NK-92 (cell line): ENCODE data around the gene BORCS5.

Experiments
- DNase-seq: peaks from one replicate; lab custom pipeline; 2025; ENCODE audit not compliant: unreplicated experiment; lab: John Stamatoyannopoulos, UW

The BORCS5 gene

DNA sequence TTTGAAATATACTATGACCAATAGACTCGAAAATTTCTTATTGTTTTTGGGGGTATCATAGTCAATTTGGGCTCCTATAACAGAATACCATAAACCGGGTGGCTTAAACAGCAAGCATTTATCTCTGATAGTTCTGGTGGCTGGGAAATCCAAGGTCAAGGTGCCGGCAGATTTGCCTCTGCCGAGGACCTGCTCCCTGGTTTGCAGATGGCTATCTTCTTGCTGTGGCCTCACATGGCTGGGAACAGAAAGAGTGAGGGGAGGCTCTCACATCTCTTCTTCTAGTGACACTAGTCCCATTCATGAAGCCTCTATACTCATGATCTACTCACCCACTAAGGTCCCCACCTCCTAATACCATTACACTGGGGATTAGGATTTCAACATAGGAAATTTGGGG is 70.7 kb downstream of the BORCS5 start:
- DNase-seq, result no peak

DNA sequence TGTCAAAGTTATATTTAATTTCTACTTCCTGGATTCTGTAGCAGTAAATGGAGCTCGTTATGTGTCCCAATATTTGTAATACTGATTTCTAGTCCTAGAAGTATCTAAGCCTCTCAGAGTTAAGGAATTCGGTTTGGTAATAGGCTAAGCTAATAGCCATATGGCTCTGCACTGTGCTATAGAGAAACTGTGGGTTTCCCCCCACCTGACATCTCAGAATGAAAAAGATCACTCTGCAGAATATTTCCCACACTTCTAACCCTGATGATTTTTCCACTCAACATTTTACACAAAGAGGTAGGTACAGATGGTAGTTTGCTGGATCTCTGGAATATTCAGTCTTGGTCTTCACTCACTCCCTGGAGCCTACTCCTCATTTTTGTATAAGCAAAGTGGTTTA is 71.2 kb downstream of the BORCS5 start:
- no peak for DNase-seq

DNA sequence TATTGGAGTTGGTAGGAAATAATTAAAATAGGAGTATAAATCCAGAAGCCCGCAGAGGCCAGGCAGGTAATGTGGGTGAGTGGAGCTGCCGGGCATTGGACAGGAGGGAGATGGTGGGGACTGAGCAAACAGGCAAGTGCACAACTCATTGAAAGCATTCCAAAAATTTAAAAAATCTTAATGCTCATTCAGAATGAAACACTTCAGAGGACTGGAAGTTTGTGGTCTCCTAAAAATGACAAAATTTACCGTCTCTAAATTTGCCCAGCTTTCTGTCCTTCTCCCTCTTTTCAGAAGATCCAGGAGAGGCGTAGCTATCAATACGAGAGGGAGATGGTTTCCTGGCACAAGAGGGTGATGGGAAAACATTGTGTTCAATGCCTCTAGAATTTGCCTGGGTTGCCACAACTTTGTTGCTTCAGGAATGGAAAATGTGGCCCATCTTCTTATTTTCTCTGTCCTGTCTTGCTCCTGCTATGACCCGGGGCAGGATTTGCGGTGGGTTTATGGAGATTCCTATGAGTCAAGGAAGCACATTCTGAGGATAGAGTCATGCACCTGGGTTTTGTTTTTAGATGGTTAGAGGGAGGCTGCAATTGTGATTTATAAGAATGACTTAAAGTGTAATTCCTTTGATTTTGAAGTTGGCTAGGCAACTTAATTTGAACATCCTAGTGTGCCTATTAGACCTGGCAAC is 72.2 kb downstream of the BORCS5 start:
- DNase-seq, result no peak

DNA sequence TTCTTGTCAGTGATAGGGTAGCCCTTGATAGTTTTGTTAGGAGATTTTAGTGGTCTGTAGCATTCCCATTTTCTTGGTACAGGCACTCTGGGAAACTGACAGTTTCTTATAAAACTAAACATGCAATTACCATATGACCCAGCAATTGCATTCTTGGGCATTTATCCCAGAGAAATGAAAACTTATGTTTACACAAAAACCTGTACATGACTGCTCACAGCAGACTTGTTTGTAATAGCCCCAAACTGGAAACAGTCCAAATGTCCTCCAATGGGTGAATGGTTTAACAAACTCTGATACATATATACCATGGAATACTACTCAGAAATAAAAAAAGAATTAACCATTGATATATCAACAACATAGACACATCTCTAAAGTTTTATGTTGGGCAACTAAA is 75.5 kb downstream of the BORCS5 start:
- DNase-seq, result no peak

DNA sequence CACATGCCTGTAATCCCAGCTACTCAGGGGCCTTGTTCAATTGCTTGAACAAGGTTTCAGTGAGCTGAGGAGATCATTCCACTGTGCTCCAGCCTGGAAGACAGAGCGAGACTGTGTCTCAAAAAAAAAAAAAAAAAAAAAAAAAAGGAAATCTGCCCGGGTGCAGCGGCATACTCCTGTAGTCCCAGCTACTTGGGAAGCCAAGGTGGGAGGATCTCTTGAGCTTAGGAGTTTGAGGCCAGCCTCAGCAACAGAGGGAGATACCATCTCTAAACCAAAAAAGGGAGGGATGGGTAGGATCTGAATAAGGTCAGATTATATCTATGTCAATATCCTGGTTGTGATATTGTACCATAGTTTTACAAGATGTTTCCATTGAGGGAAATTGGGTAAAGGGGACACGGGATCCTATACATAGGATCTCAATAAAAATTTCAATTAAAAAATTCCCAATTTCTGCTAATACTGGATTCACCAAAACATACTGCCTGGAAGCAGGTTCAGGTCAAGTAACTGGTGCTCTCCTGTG is 76.4 kb downstream of the BORCS5 start:
- no peak for DNase-seq

DNA sequence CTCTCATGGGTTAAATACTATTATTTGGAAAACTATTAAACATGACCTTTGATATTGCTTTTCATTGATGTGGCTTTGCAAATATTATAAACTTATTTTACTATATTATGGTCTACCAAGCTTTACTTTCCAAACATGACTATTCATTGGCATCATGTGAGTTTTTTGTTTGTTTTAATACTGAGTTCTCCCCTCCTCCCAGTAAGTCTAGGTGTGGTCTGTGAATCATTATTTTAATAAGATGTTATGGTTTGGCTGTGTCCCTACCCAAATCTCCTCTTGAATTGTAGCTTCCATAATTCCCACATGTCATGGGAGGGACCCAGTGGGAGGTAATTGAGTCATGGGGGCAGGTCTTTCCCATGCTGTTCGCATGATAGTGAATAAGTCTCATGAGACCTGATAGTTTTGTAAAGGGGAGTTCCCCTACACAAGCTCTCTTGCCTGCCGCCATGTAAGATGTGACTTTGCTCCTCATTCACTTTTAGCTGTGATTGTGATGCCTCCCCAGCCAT is 80.0 kb downstream of the BORCS5 start:
- DNase-seq, result no peak

DNA sequence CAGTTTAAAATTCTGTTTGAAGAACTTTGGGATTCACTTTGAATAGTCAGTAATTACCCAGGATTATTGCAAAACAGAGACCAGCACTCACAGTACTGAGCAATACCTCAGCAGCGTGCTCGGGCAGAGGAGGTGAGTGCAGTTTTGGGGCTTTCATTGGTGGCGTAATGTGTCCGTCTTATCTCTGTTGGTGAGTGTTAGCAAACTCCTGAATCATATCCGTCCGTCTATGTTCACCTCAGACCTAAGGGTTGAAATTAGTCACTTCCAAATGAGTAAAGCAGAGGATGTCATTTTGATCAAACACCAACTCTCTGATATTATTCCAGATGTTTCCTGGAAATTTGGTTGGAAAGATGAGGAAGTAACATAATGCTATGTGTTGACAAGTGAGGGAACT is 82.8 kb downstream of the BORCS5 start:
- no peak for DNase-seq

DNA sequence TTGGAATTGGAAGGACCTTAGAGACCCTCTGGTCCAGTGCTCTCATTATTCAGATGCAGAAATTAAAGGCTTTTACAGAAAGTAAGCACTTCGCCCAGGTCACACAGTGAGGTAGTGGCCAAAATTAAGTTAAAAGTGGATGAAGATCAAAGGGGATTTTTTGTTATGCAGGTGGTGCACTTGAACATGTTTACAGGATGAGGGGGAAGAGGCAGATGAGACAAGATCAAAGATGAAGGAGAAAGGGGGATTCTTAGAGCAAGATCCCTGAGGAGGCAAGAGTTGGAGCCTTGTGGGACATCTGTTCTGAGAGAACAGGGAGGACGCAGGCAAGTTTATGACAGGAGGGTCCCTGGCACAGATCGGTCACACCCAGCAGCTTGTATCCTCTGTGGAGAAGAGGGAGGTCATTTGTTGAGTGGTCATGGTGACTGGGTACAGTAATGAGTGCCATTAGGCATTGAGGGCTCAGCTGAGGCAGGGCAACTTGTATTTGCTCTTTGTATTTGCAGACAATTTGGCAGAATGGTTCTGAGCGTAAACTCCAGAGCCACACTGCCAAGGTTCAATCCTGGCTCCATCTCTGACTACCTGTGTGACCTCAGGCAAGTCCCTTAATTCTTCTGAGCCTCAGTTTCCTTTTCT is 84.0 kb downstream of the BORCS5 start:
- no peak for DNase-seq

DNA sequence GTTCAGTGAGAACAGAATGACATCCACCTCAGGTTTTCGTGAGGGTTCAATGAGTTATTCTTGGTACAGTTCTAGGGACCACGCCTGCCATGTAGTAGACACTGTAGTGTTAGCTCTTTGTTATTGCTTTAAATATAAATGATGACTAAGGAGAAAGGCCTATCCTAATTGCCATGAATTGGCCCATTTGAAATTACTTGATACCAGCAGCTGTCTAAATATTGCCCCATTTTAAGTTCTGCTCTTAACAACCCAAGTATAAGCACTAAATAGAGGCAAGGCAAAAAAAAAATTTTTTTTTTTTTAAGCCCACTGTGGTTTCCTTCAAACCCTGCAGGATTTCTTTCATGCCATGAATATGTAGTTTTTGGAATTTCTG is 84.5 kb downstream of the BORCS5 start:
- no peak for DNase-seq

DNA sequence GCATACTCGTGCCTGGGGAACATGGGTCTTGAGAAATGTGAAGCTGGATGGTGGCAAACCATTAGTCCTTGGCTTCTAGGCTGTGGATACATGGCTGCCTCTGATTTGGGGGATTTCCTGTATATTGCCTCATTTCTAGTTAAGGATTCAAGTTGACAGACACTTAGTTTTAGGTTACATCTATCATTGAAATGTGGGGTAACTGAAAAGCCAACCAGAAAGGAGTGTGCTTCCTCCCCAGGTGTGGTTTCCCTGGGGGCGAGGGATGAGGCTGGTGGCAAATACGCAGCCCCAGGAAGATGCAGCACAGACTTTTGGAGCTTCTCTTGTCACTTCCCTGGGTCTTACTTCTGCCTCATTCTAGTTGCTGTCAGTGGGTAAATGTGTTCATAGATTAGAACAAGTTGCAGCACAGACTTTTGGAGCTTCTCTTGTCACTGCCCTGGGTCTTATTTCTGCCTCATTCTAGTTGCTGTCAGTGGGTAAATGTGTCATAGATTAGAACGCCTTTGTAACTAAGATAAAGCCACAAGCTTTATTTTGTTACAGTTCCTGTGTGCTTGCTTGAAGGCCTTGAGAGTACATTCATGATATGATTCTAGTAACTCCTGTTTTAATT is 85.1 kb downstream of the BORCS5 start:
- DNase-seq, result no peak

DNA sequence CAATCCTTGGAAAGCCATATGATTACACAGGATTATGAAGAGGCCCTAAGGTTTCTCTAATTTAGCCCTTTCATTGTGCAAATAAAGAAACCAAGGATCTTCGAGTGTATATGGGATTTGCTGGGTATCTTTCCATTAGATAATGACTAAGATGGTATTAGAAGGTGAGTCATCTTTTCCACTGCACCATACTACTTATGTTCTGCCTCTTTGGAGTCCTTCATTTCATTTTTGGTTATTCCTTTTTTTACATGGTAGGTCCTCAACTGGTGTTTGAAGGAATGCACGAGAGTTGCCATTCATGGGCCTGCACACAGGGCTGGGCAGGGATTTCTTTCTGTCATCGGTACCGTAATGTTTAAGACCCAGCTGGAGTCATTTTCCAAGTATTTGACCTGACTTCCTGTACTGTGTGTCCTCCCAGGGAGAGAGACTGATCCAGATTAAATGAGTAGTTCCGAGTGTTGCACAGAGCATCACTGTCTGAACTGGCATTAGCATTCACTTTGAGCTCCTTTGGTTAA is 85.7 kb downstream of the BORCS5 start:
- DNase-seq, result no peak

DNA sequence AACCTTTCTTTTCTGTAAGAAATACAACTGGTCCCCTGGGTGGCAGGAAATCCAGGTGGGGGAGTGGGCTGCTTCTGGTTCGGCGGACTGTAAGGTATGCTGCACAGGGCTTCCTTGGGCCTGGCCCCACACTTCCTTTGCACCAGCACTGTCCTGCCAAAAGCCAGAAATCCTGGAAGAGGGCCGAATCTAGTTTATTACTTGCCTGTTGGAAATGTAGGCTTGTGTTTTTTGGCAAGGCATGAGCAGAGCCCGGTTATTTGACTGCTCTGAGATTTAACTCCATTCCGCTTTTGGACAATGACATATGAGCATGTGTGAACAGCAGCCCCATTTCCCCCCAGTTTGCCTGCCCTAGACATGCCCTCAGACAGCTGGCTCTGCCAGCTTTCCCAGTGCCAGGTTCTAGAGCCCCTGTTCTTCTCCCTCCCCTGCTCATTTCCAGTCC is 86.6 kb downstream of the BORCS5 start:
- DNase-seq, result no peak

DNA sequence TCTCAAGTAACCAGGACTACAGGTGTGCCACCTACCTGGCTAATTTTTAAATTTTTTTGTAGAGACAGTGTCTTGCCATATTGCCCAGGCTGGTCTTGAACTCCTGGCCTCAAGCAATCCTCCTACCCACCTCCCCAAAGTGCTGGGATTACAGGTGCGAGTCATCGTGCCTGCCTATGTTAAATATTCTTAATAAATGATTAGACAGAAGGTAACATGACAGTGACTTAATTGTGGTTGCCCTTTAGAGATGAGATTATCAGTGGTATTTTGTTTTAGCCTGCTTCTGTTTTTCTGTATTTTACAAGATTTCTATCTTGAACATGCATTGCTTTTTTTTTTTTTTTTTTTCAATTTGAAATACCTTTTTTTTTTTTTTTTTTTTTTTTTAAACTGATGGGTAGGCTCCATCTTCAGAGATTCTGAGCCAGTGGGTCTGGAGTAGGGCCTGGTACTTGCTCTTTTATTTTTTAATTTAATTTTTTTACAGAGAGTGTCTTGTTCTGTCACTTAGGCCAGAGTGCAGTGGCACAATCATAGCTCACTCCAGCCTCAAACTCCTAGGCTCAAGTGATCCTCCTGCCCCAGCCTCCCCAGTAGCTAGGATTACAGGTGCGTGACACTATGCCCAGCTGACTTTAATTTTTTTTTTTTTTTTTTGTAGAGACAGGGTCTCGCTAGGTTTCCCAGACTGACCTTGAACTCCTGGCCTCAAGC is 88.4 kb downstream of the BORCS5 start:
- no peak for DNase-seq

DNA sequence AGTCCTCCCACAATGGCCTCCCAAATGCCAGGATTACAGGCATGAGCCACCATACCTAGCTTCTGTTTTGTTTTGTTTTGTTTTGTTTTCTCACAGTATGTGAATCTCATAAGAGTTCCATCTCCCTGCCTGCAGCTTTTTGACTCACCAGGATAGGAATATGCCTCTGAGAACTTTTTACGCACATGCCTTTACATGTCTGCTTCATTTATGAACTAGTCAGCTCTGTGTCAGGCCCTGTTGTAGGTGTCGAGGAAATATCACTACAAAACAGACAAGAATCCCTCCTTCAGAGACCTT is 89.0 kb downstream of the BORCS5 start:
- no peak for DNase-seq

DNA sequence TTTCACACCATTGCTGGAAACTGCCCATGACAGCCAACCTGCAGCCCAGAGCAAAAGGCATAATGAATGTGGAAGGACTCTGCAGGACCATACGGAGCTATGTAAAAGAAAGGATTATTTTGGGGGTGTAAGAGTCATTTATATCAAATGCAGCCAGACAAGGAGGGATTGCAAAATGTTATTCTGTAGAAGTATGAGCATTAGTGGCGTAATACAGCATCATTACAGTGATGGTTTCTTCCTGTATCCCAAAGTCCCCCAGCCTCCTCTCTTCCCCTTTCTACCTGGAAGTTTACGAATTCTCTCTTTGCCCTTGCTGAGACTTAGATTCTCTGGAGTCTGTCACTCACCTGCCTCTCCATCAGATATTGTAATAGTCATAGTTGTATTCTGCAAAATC is 89.9 kb downstream of the BORCS5 start:
- DNase-seq, result no peak

DNA sequence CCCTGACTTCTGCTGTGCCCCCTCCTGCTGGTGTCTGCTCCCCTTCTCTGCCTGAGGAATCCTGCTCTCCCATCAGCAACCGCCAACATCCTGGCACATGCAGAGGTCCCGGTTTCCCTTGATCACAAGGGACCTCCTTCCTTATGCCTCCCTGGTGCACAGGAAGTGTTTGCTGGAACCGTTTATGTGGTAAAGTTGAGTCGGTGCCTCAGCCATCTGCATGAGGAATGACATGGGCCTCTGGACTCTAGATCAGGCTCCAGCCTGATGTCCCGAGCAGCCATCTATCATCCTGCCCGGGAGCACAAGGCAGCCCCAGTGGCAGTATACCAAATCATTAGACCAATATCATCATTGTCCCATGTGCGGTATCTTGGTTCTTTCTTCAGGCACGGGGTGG is 90.4 kb downstream of the BORCS5 start:
- no peak for DNase-seq

DNA sequence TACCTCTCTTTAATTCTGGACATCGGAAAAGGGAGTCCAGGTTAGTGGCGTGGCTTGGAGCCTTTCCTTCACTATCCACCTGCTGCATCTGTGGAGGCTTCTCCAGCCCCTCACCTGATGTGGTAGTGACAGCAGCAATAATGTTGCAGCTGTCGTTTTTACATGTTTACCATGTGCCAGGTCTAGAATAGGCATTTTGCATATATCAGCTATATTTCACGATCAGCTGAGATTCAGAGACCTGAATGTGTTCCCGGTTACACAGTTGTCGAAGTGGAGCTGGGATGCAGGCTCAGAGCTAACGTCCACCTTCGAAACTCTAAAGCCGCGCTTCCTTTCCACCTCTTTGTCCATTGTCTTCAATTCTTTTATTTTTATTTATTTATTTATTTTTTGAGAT is 91.0 kb downstream of the BORCS5 start:
- no peak for DNase-seq

DNA sequence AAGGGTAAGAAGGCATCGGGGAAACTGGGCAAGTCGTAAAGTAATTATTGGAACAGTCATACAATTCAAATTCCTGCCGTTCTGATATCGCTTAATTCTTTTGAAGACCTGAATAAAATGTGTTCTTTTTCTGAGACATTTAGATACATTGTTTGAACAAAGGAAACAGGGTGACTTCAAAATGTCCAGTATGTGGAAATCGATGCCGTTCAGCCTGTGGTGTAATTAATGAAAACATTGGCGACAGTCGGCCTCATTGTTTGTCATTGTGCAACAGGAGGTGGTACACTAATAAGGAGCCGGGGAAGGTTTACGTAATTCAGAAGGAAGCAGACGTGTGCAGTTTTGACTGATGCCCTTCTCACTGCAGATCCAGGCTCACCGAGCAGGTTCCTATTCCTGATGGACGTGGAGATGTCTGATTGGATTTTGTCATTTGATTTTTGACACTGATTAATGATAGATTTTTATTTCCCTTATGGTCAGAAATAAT is 92.7 kb downstream of the BORCS5 start:
- DNase-seq, result no peak

DNA sequence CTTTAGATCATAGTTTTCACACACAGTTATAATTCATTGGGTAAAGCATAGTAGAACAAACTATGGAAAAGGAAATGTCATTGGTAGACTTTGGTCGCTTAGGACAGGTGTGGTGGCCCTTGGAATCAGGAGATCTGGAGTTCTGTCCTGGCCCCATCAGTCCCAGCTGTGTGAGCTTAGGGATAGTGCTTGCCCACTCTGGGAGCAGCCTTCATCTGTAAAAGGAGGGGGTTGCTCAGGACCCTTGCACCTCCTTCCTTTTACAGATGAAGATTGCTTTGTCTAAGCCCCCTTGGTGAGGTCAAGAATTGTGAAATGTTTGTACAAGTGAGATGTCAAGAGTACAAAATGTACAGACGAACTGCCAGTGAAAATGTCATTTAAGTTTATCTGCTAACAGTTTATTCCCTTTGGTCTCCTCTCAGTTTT is 93.2 kb downstream of the BORCS5 start:
- DNase-seq, result no peak

DNA sequence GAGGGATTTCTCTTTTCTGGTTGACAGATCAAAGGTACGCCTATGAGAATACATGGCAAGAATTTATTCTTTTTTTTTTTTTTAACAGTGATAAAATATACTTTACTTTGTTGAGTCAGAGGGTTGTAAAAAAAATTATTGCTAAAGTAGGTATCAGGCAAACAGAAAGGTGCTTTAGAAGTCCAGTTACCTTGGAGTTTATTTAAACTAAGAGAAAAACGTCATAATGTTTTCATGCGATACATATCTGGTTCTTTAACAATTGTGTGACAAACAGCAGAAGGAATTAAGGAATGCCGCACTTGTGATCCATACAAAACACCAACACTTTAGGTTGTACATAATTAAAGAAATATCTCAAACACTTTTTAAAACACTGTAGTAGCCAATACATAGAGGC is 94.2 kb downstream of the BORCS5 start:
- no peak for DNase-seq

DNA sequence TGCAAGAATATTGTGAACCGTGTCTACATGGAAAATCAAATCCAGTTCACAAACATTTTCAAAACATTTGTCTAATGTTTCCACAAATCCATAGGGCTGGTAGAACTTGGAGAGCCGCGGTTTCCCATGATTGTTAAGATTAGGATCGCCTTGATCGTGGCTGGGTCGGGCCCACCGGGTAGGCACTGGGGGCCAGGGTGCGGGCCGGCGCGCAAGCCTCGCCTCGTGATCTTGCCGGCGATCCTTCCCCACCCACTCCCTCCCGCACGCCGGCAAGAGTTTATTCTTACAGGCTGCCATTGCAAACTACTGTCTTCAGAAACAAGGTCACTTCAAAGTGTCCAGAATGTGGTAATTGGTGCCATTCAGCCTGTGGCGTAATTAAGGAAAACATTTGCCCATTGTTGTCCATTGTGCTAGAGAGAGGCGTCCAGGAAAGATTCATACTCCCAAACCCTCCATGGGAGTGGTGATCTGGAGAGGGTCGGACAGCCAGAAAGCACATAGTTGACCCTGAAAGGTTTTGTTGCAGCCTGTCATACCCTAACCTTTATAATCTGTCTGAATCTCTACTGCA is 95.5 kb downstream of the BORCS5 start:
- DNase-seq, result no peak
